Panc1 (cell line): ENCODE results near the gene PRUNE2. TPM values are rescaled to one million over a fixed set of nuclear protein-coding genes. Genes with fewer than 3 reads are reported as not detected.

ENCODE experiments used
- ATAC-seq: fragments of 200-7000 bp; cut with Tn5 transposase; 2 replicates; pipeline ENCODE4 v1.9.1; 2020; ENCODE audit warnings: mild to moderate bottlenecking, moderate library complexity
- BruUV-seq: library from RNA; stranded (reverse); fragments of 400-500 nt; replicated peaks from 2 replicates; lab custom pipeline; 2021; lab: Mats Ljungman, UMichigan
- CTCF ChIA-PET: fragments of 300-600 bp; sonication (Branson Sonifier 250); formaldehyde crosslinking; loops from one replicate; lab custom pipeline; 2022; ENCODE audit warnings: antibody characterized with exemption; lab: Charles Lee
- POLR2A ChIA-PET: fragments of 300-600 bp; sonication (Branson Sonifier 250); formaldehyde crosslinking; loops from one replicate; lab custom pipeline; 2022; ENCODE audit warnings: antibody characterized with exemption; lab: Charles Lee
- DNase-seq: peaks from one replicate; pipeline ENCODE4 v3.0.0-alpha.2; 2010; ENCODE audit warnings: low read depth, low spot score
- H3K27ac ChIP-seq: 2 replicates; pipeline ENCODE4 v1.5.1; 2011; ENCODE audit warnings: mild to moderate bottlenecking, low read length, inconsistent platforms
- H3K27me3 ChIP-seq: fragments of 200-500 bp; sonication (Bioruptor generic); 2 replicates; pipeline ENCODE4 v1.6.0; 2014; ENCODE audit warnings: low read length, inconsistent platforms; ENCODE audit not compliant: control insufficient read depth, insufficient read depth
- H3K36me3 ChIP-seq: fragments of 200-500 bp; sonication (Bioruptor generic); 2 replicates; pipeline ENCODE4 v1.5.1; 2014; ENCODE audit warnings: inconsistent platforms, mild to moderate bottlenecking, low read length, moderate library complexity; ENCODE audit not compliant: control insufficient read depth, insufficient read depth
- H3K4me1 ChIP-seq: 2 replicates; pipeline ENCODE4 v1.5.1; 2011; ENCODE audit warnings: inconsistent platforms, mild to moderate bottlenecking, low read length, moderate library complexity; ENCODE audit not compliant: control insufficient read depth, insufficient read depth
- H3K4me3 ChIP-seq, 2 experiments: 2 replicates each; pipeline ENCODE4 v1.5.1; 2011 to 2012; ENCODE audit warnings: low read depth in 2 of 2, low read length in 2 of 2, mild to moderate bottlenecking in 2 of 2, inconsistent platforms in 1 of 2, moderate library complexity in 1 of 2
- H3K9me3 ChIP-seq: fragments of 200-500 bp; sonication (Bioruptor generic); 2 replicates; pipeline ENCODE4 v1.5.1; 2014; ENCODE audit warnings: low read depth, mild to moderate bottlenecking, inconsistent platforms, low read length, moderate library complexity; ENCODE audit not compliant: control insufficient read depth, insufficient read depth
- CTCF ChIP-seq: fragments of 450-650 bp; IDR thresholded peaks from 2 replicates; pipeline ENCODE4 v1.5.1; 2017; ENCODE audit warnings: mild to moderate bottlenecking
- POLR2AphosphoS5 ChIP-seq: IDR thresholded peaks from 2 replicates; pipeline ENCODE4 v1.6.1; 2012; ENCODE audit warnings: mild to moderate bottlenecking, low read depth, low read length, moderate library complexity
- REST ChIP-seq, 2 experiments: IDR thresholded peaks; 2 replicates each; pipeline ENCODE4 v1.6.1; 2011 to 2012; ENCODE audit warnings: low read depth in 2 of 2, control low read depth in 1 of 2, low read length in 1 of 2, mild to moderate bottlenecking in 1 of 2, moderate library complexity in 1 of 2; ENCODE audit not compliant: insufficient read depth in 1 of 2
- SIN3A ChIP-seq: IDR thresholded peaks from 2 replicates; pipeline ENCODE4 v1.6.1; 2012; ENCODE audit warnings: low read depth, mild to moderate bottlenecking, low read length, moderate library complexity, borderline replicate concordance; ENCODE audit not compliant: insufficient read depth
- TCF7L2 ChIP-seq: IDR thresholded peaks from 2 replicates; pipeline ENCODE4 v1.6.1; 2011; ENCODE audit warnings: mild to moderate bottlenecking, low read depth, low read length, inconsistent platforms
- in situ Hi-C: cut with HindIII; loops from 2 replicates; pipeline ENCODE4 v1.10.0; 2016; ENCODE audit warnings: low sequenced_read_pairs, low pct_unique_long_range_greater_than_20kb
- intact Hi-C: fragments of 100-400 bp; cut with micrococcal nuclease; formaldehyde crosslinking; loops from one replicate; pipeline ENCODE4 v1.10.0; 2022; ENCODE audit not compliant: unreplicated experiment
- total RNA-seq: library from RNA; stranded (reverse); gene quantifications from one replicate; pipeline ENCODE4 v1.2.1, GENCODE V29; 2021; ENCODE audit not compliant: unreplicated experiment

The PRUNE2 gene
- total RNA-seq, 1 experiment from 2014 or later, result 0.18 TPM

GRCh38 chr9:76878933-76879332, 27.0 kb downstream of the PRUNE2 start:
- Histone ChIP-seq H3K9me3 (no peaks in the 10 kb centered on the region), H3K4me3 (no peak overlapping the region), H3K4me1 (no peaks in the 10 kb centered on the region), H3K27me3 (no peaks in the 10 kb centered on the region), H3K36me3 (no peaks in the 10 kb centered on the region), H3K27ac (no peak overlapping the region)
- TF ChIP-seq TCF7L2 (no peak), CTCF (no peak), POLR2AphosphoS5 (no peak), REST (IDR thresholded peaks at IDR 0.05; ENCODE audit: insufficient read depth in 1 of 2, low read depth in 2 of 2, low read length in 1 of 2) (no peak), SIN3A (no peak)
- in situ Hi-C loops (no loop called here), intact Hi-C loops (no loop called here)
- ChIA-PET POLR2A (no interaction called here), CTCF (no interaction called here)
- BruUV-seq, result no TSS peak
- DNase-seq (no peak), ATAC-seq (no peak)

GRCh38 chr9:76877961-76878360, 28.0 kb downstream of the PRUNE2 start:
- H3K4me1 ChIP-seq, result no peaks in the 10 kb centered on the region
- DNase-seq (no peak), ATAC-seq (no peak)
- ChIA-PET POLR2A (no interaction called here), CTCF (no interaction called here)
- TF ChIP-seq SIN3A (no peak), REST (IDR thresholded peaks at IDR 0.05; ENCODE audit: insufficient read depth in 1 of 2, low read depth in 2 of 2, low read length in 1 of 2) (no peak), CTCF (no peak), TCF7L2 (no peak), POLR2AphosphoS5 (no peak)
- no peaks in the 10 kb centered on the region for H3K27me3 ChIP-seq
- intact Hi-C loops (no loop called here), in situ Hi-C loops (no loop called here)
- H3K4me3 ChIP-seq, result no peak overlapping the region
- no peaks in the 10 kb centered on the region for H3K9me3 ChIP-seq
- no peaks in the 10 kb centered on the region for H3K36me3 ChIP-seq
- no TSS peak for BruUV-seq
- H3K27ac ChIP-seq, result no peak overlapping the region
